GM23248 (cell line): Measurements from ENCODE around the gene RHBDF1.

Experiments
- EZH2 ChIP-seq: fragments of 200-600 bp; sonication (generic); IDR thresholded peaks from 2 replicates; pipeline ENCODE4 v1.6.1; 2018; ENCODE audit warnings: antibody characterized with exemption, mild to moderate bottlenecking; ENCODE audit not compliant: insufficient read depth, poor library complexity, severe bottlenecking
- EZH2phosphoT487 ChIP-seq: fragments of 200-600 bp; sonication (generic); IDR thresholded peaks from 2 replicates; pipeline ENCODE4 v1.6.1; 2018; ENCODE audit warnings: antibody characterized with exemption, moderate library complexity, mild to moderate bottlenecking, low read depth; ENCODE audit not compliant: insufficient read depth

- TF ChIP-seq EZH2 (no peak), EZH2phosphoT487 (no peak)
Observed at GRCh38 chr16:61879-62281, 10.6 kb downstream of the RHBDF1 start.
